K562 (cell line): ENCODE measurements around the gene PCBP3. TPM values are rescaled to one million over a fixed set of nuclear protein-coding genes. Genes with fewer than 3 reads are reported as not detected.

Source experiments
- ATAC-seq: fragments of 200-7000 bp; cut with Tn5 transposase; 3 replicates; pipeline ENCODE4 v1.9.1; 2020; ENCODE audit warnings: moderate library complexity
- BruUV-seq: library from RNA; stranded (reverse); fragments of 400-500 nt; replicated peaks from 2 replicates; lab custom pipeline; 2021; lab: Mats Ljungman, UMichigan
- CTCF ChIA-PET: fragments of 300-600 bp; formaldehyde crosslinking; extraction: SDS; loops from one replicate; lab custom pipeline; 2021; ENCODE audit warnings: low intra/inter-chr PET ratio; lab: Yijun Ruan, JAX
- POLR2A ChIA-PET: fragments of 300-600, 350-650 bp; sonication (Branson Sonifier 250); formaldehyde crosslinking; extraction: SDS; loops from one replicate; lab custom pipeline; 2021; ENCODE audit warnings: antibody characterized with exemption, inconsistent platforms; lab: Yijun Ruan, JAX
- DNase-seq, 4 experiments: peaks; one replicate each; pipeline versions ENCODE4 v3.0.0 to v3.0.0-alpha.2; 2011 to 2018; ENCODE audit warnings: low spot score in 3 of 4, mixed read lengths in 3 of 4; ENCODE audit errors: extremely low read depth in 1 of 4
- FAIRE-seq: peaks from 2 replicates; lab custom pipeline; 2011; peaks lifted over from hg19 to GRCh38; lab: Jason Lieb, UNC
- H2AFZ ChIP-seq: 2 replicates; pipeline ENCODE4 v1.6.0; 2011; ENCODE audit warnings: low read depth, low read length, control low read depth, inconsistent platforms
- H3K27ac ChIP-seq: fragments of 200-600 bp; 3 replicates; pipeline ENCODE4 v1.8.0; 2011; ENCODE audit warnings: low read depth, mild to moderate bottlenecking, control low read depth, inconsistent platforms, low read length, moderate library complexity, mixed read lengths; ENCODE audit errors: extremely low read depth
- H3K27me3 ChIP-seq, 2 experiments: fragments of 300-600 bp in 1 of 2; 2 replicates in 1 of 2; 3 replicates in 1 of 2; pipeline versions ENCODE4 v1.6.0 to v1.8.0; 2011; ENCODE audit warnings: inconsistent platforms in 2 of 2, low read length in 2 of 2, mild to moderate bottlenecking in 1 of 2, mixed read lengths in 1 of 2, moderate library complexity in 1 of 2; ENCODE audit not compliant: control insufficient read depth in 2 of 2, insufficient read depth in 2 of 2
- H3K36me3 ChIP-seq: fragments of 300-600 bp; 3 replicates; pipeline ENCODE4 v1.8.0; 2011; ENCODE audit warnings: mild to moderate bottlenecking, low read length, inconsistent platforms; ENCODE audit not compliant: control insufficient read depth, insufficient read depth
- H3K4me1 ChIP-seq, 2 experiments: fragments of 200-600 bp in 1 of 2; replicated peaks in 1 of 2; 2 replicates in 1 of 2; 3 replicates in 1 of 2; pipeline versions ENCODE4 v1.5.1 to v1.8.0; 2011; ENCODE audit warnings: inconsistent platforms in 2 of 2, low read length in 2 of 2, mild to moderate bottlenecking in 1 of 2, mixed read lengths in 1 of 2, moderate library complexity in 1 of 2; ENCODE audit not compliant: control insufficient read depth in 2 of 2, insufficient read depth in 2 of 2
- H3K4me2 ChIP-seq: 2 replicates; pipeline ENCODE4 v1.6.1; 2011; ENCODE audit warnings: low read length, control low read depth, inconsistent platforms, mixed read lengths; ENCODE audit not compliant: insufficient read depth
- H3K4me3 ChIP-seq: fragments of 200-600 bp; sonication (generic), shearing (Covaris generic); 2 replicates; pipeline ENCODE4 v1.5.1; 2016; ENCODE audit warnings: control low read depth, inconsistent platforms
- H3K79me2 ChIP-seq: fragments of 200-600 bp; 3 replicates; pipeline ENCODE4 v1.8.0; 2011; ENCODE audit warnings: low read length, inconsistent platforms; ENCODE audit not compliant: control insufficient read depth, insufficient read depth
- H3K9ac ChIP-seq, 2 experiments: 2 replicates each; pipeline versions ENCODE4 v1.6.0 to v1.6.1; 2011; ENCODE audit warnings: low read depth in 2 of 2, low read length in 2 of 2, control low read depth in 1 of 2, inconsistent platforms in 1 of 2, mild to moderate bottlenecking in 1 of 2, mixed read lengths in 1 of 2; ENCODE audit not compliant: insufficient read depth in 1 of 2
- H3K9me1 ChIP-seq: one replicate; pipeline ENCODE4 v1.6.0; 2011; ENCODE audit warnings: inconsistent platforms, mild to moderate bottlenecking, low read length, moderate library complexity; ENCODE audit not compliant: control insufficient read depth, insufficient read depth
- H3K9me3 ChIP-seq: replicated peaks from 2 replicates; pipeline ENCODE4 v1.5.1; 2011; ENCODE audit warnings: low read depth, low read length, inconsistent platforms; ENCODE audit not compliant: control insufficient read depth, insufficient read depth
- H4K20me1 ChIP-seq: replicated peaks from 2 replicates; pipeline ENCODE4 v1.6.1; 2011; ENCODE audit warnings: low read length, inconsistent platforms, mixed read lengths; ENCODE audit not compliant: control insufficient read depth, insufficient read depth
- CBX2 ChIP-seq: fragments of 200-600 bp; sonication (generic); IDR thresholded peaks from one replicate; pipeline ENCODE4 v1.6.1; 2012; ENCODE audit warnings: mild to moderate bottlenecking, low read length, inconsistent platforms; ENCODE audit not compliant: insufficient read depth, poor library complexity, severe bottlenecking
- DACH1 ChIP-seq: fragments of 450-650 bp; IDR thresholded peaks from 2 replicates; pipeline ENCODE4 v1.6.1; 2018; ENCODE audit not compliant: partially characterized antibody
- HNRNPUL1 ChIP-seq: fragments of 200-400 bp; formaldehyde crosslinking; IDR thresholded peaks from 2 replicates; pipeline ENCODE4 v1.6.1; 2017; ENCODE audit warnings: low read length
- KAT2B ChIP-seq: IDR thresholded peaks from one replicate; pipeline ENCODE4 v1.6.1; 2012; ENCODE audit warnings: low read depth, mild to moderate bottlenecking, control low read depth, inconsistent platforms, low read length, moderate library complexity
- KDM1A ChIP-seq, 2 experiments: fragments of 450-650 bp; IDR thresholded peaks; 2 replicates each; pipeline ENCODE4 v1.6.1; 2016; ENCODE audit warnings: mild to moderate bottlenecking in 2 of 2
- NONO ChIP-seq, 2 experiments: fragments of 200-400 bp in 1 of 2; fragments of 450-650 bp in 1 of 2; formaldehyde crosslinking in 1 of 2; IDR thresholded peaks; 2 replicates each; pipeline ENCODE4 v1.6.1; 2017; ENCODE audit warnings: low read depth in 2 of 2, mild to moderate bottlenecking in 2 of 2, moderate library complexity in 2 of 2, low read length in 1 of 2
- NR3C1 ChIP-seq: sonication (generic); formaldehyde crosslinking; IDR thresholded peaks from 2 replicates; pipeline ENCODE4 v1.8.1; 2022; ENCODE audit warnings: missing genetic modification reagents
- PTBP1 ChIP-seq: fragments of 200-400 bp; formaldehyde crosslinking; IDR thresholded peaks from 2 replicates; pipeline ENCODE4 v1.6.1; 2017; ENCODE audit warnings: low read depth, low read length
- RUNX1 ChIP-seq: sonication (generic); IDR thresholded peaks from 2 replicates; pipeline ENCODE4 v1.6.1; 2016; ENCODE audit warnings: antibody characterized with exemption, low read depth
- ZNF655 ChIP-seq: fragments of 250-450 bp; sonication (Bioruptor Pico); IDR thresholded peaks from 2 replicates; pipeline ENCODE4 v1.5.0; 2021
- ZNF76 ChIP-seq: fragments of 250-450 bp; sonication (Bioruptor Pico); IDR thresholded peaks from 2 replicates; pipeline ENCODE4 v1.4.0; 2020; ENCODE audit warnings: mild to moderate bottlenecking, moderate library complexity, borderline replicate concordance
- WGBS: fragments of 100-300 bp; shearing (Covaris generic); methylation state at CpG from one replicate; pipeline ENCODE4 v1.1.6; 2016; ENCODE audit warnings: low coverage, mixed read lengths; ENCODE audit not compliant: insufficient coverage; ENCODE audit errors: missing lambda C conversion rate; 5-methylcytosine and 5-hydroxymethylcytosine counted together
- in situ Hi-C: fragments of 300-500 bp; cut with MboI; formaldehyde crosslinking; loops from 4 replicates; pipeline ENCODE4 v1.15.0; 2018; ENCODE audit warnings: inconsistent platforms, mixed read lengths
- intact Hi-C: fragments of 100-400 bp; cut with micrococcal nuclease; formaldehyde crosslinking; loops from 2 replicates; pipeline ENCODE4 v1.14.2; 2022
- polyA plus RNA-seq, 8 experiments: library from polyadenylated mRNA; depleted of rRNA in 4 of 8; stranded (reverse) in 5 of 8; unstranded in 3 of 8; fragments of >200 nt; fragmentation: Nextera tagmentation in 2 of 8; fragmentation: Illumina TruSeq in 1 of 8; extraction: Ambion mirVana in 2 of 8; extraction: Trizol in 1 of 8; gene quantifications; 2 replicates each; pipeline versions ENCODE4 v1.2.1 to v1.2.3, GENCODE V29; 2011 to 2014; ENCODE audit warnings: inconsistent platforms in 1 of 8, missing spikeins in 1 of 8
- total RNA-seq, 7 experiments: library from RNA; depleted of rRNA in 6 of 7; stranded (reverse); fragments of >200 nt in 6 of 7; fragmentation: Illumina TruSeq in 2 of 7; extraction: Trizol in 2 of 7; gene quantifications; 2 replicates each; pipeline versions ENCODE4 v1.2.1 to v1.2.3, GENCODE V29; 2011 to 2021; ENCODE audit warnings: low replicate concordance in 1 of 7

PCBP3 gene
- total and polyA plus RNA-seq, 9 of the 15 experiments (the other 6 are each of a cell fraction or from before 2014, with no cell fraction given): 0.18 TPM; not detected in 8

- ChIA-PET POLR2A (interaction anchor here (0.6 to 1.4 kb wide), 2 partner anchors 9 to 11 kb away, joined by 3 to 5 read pairs; no protein-coding TSS in a partner anchor), CTCF (no interaction called here)
- Histone ChIP-seq H2AFZ (no peak overlapping the region), H3K27me3 (peaks cover 50 to 93% of the 10 kb centered on the region in 2 experiments), H3K27ac (no peak overlapping the region), H3K4me2 (no peak overlapping the region), H3K9me1 (no peaks in the 10 kb centered on the region), H4K20me1 (peaks cover 16% of the 10 kb centered on the region), H3K9me3 (no peaks in the 10 kb centered on the region), H3K9ac (no peak overlapping the region), H3K4me1 (peaks cover 0 to 8% of the 10 kb centered on the region in 2 experiments; a peak in 1 of 5 replicates), H3K4me3 (no peak overlapping the region), H3K79me2 (no peaks in the 10 kb centered on the region), H3K36me3 (no peaks in the 10 kb centered on the region)
- intact Hi-C loops: no loop called here
- in situ Hi-C loops: no loop called here
- no peak for DNase-seq
- no peak for FAIRE-seq
- no TSS peak for BruUV-seq
- whole genome bisulfite sequencing: 2% methylated on average over 12 of the region's 12 CpGs
- ATAC-seq: no peak
- TF ChIP-seq NR3C1 (no peak), RUNX1 (no peak)
Observed at GRCh38 chr21:45870421-45870820, 226.9 kb downstream of the PCBP3 start.

- H3K4me3 ChIP-seq: no peak overlapping the region
- H3K9me3 ChIP-seq: no peaks in the 10 kb centered on the region
- H2AFZ ChIP-seq: no peak overlapping the region
- H3K4me2 ChIP-seq: no peak overlapping the region
- H3K4me1 ChIP-seq: peaks cover 0 to 8% of the 10 kb centered on the region in 2 experiments; a peak in 1 of 5 replicates
- H3K27me3 ChIP-seq: peaks cover 50 to 93% of the 10 kb centered on the region in 2 experiments
- ChIA-PET POLR2A (interaction anchor here (0.5 to 1.4 kb wide), 4 partner anchors 9 to 432 kb away, joined by 3 to 5 read pairs (median 3); no protein-coding TSS in a partner anchor), CTCF (no interaction called here)
- H3K9me1 ChIP-seq: no peaks in the 10 kb centered on the region
- in situ Hi-C loops (no loop called here), intact Hi-C loops (no loop called here)
- FAIRE-seq (no peak), ATAC-seq (no peak), DNase-seq (no peak)
- no peak overlapping the region for H3K9ac ChIP-seq
- peaks cover 16% of the 10 kb centered on the region for H4K20me1 ChIP-seq
- no peak overlapping the region for H3K27ac ChIP-seq
- no peaks in the 10 kb centered on the region for H3K36me3 ChIP-seq
- BruUV-seq: no TSS peak
- WGBS: under 1% methylated on average over 16 of the region's 17 CpGs
- no peaks in the 10 kb centered on the region for H3K79me2 ChIP-seq
- TF ChIP-seq KAT2B (no peak), ZNF655 (no peak), KDM1A (IDR thresholded peaks at IDR 0.05) (no peak), DACH1 (no peak), CBX2 (no peak), ZNF76 (no peak), NONO (IDR thresholded peaks at IDR 0.05; ENCODE audit: low read depth in 2 of 2, low read length in 1 of 2) (no peak), PTBP1 (no peak), HNRNPUL1 (no peak)
Observed at GRCh38 chr21:45870851-45871615, 227.5 kb downstream of the PCBP3 start.
